Measurements from ENCODE around the gene SLC44A2.
A peak's percentile ranks its signal among the peaks of the same experiment; 100 is the strongest.

SLC44A2 gene

DNA sequence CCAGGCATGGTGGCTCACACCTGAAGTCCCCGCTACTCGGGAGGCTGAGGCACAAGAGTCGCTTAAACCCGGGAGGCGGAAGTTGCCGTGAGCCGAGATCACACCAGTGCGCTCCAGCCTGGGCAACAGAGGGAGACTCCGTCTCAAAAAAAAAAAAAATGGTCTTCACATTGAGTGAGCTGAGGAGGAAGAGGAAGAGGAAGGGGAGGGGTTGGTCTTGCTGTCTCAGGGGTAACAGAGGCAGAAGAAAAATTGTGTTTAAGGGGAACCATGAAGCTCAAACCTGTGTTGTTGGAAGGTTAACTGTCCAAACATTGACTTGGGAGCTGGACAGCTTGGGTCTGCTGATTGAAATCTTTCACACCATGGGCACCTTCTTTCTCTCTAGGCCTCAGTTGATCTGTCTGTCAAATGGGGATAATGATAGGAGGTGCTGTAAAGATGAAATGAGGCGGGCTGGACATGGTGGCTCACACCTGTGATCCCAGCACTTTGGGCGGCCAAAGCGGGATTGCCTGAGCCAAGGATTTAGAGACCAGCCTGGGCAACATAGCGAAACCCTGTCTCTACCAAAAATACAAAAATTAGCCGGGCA is 9.8 kb upstream of the SLC44A2 start:
- no peak for DNase-seq (ENCODE audit: low spot score)

DNA sequence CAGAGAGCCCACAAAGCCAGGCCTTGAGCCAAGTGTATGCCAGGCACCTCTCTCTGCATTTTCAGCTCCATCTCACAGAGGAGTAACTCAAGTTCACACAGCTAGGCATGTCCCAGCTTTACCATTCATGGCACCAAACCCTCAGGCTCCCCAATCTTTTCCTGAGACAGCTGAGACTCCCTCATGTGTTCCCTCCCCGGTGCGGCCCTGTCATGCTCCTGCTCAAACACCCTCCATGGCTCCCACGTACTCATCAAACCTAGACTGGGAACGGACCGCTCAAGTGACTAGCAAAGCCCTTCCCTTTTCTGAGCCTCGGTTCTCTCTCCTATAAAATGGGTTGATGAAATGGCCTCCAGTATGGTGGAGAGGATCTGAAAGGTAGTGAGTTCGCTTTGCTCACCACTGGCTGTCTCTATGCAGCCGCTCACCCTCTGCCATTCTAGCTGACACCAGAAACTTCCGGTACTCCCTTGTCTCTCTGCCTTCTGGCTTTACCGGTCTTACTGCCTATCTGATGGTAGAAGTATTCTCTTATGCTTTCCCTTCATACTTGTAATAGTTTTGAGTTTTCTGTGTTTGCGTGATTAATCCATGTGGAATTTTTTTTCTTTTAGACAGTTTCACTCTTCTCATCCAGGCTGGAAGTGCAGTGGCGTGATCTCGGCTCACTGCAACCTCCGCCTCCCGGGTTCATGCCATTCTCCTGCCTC is 7.8 kb upstream of the SLC44A2 start:
- no peak for DNase-seq (ENCODE audit: low spot score)

DNA sequence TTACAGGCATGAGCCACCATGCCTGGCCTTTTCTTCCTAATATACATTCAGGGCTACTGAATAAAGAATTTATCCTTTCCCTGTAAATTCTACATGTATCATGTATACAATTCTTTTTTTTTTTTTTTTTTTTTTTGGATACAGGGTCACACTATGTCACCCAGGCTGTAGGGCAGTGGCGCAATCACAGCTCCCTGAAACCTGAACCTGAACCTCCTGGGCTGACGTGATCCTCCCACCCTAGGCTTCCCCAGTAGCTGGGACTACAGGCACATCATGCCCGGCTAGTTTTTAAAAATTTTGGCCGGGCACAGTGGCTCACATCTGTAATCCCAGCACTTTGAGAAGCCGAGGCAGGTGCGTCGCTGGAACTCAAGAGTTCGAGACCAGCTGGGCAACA is 6.5 kb upstream of the SLC44A2 start:
- no peak for DNase-seq (ENCODE audit: low spot score)

DNA sequence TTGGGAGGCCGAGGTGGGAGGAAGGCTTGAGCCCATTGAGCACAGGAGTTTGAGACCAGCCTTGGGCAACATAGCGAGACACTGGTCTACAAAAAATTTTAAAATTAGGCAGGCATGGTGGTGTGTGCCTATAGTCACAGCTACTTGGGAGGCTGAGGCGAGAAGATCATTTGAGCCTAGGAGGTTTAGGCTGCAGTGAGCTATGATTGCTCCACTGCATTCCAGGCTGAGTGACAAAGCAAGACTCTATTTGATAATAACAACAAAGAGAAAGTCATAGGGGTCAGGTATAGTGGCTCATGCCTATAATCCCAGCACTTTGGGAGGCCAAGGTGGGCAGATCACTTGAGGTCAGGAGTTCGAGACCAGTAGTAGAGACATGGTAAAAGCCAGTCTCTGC is 4.6 kb upstream of the SLC44A2 start:
- no peak for DNase-seq (ENCODE audit: low spot score)

DNA sequence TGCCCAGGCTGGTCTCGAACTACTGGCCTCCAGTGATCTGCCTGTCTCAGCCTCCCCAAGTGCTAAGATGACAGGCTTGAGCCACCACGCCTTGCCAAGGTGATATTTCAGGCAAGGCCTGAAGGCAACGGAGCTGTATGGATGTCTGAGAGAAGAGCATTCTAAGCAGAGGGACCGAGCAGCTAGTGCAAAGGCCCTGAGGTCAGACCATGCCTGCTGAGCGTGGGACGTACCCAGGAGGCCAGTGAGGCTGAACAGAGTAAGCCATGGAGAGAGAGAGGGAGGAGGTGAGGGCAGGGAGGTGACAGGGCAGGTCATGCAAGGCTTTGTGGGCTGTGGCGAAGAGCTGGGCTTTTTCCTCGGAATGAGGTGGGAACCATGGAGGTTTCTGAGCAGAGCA is 3.4 kb upstream of the SLC44A2 start:
- DNase-seq (ENCODE audit: low spot score), result no peak

DNA sequence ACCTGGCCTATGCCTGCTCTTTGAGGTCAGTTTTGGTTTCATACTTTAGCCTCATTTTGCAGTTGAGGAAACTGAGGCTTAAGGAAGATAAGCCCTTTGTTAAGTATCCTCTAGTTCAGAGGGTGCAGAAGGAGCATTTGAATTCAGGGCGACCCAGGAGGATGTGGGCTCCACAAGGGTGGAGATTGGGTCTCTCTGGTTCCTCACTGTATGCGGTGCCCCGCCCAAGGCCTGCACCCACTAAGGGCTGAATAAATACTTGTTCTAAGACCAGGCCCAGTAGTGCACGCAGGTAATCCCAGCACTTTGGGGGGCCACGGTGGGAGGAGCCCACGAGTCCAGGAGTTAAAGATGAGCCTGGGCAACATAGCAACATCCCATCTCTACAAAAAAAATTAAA is 768 bp upstream of the SLC44A2 start:
- DNase-seq (ENCODE audit: low spot score), result no peak

DNA sequence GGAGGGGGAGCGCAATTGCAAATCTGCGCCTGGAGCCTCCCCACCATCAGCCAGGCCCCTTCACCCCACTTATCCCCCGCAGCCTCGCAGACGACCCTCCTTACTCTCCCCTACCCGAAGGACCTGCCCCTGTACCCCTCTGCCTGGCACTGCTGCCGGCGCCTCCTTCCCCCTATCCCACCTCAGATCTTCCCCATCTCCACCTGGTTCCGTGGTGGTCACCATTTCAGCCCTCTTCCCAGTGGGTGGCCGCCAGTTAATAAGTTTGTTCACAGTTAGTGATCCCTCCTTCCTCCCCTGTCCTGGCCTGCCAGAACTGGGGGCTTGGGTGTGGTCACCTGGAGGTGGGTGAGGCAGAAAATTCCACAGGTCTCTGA is 397 bp downstream of the SLC44A2 start:
- no peak for DNase-seq (ENCODE audit: low spot score)

DNA sequence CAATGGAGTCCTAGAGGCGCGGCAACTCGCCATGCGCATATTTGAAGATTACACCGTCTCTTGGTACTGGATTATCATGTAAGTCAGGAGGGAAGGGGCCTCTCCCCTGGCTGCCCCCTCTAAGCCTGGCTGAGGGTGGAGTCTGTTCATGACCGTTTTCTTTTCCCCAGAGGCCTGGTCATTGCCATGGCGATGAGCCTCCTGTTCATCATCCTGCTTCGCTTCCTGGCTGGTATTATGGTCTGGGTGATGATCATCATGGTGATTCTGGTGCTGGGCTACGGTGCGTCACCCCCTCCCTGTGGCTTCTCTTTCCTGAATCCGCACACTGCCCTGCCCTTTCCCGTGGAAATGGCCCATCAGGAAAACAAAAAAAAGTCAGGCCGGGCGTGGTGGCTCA is 6.5 kb downstream of the SLC44A2 start:
- no peak for DNase-seq (ENCODE audit: low spot score)

DNA sequence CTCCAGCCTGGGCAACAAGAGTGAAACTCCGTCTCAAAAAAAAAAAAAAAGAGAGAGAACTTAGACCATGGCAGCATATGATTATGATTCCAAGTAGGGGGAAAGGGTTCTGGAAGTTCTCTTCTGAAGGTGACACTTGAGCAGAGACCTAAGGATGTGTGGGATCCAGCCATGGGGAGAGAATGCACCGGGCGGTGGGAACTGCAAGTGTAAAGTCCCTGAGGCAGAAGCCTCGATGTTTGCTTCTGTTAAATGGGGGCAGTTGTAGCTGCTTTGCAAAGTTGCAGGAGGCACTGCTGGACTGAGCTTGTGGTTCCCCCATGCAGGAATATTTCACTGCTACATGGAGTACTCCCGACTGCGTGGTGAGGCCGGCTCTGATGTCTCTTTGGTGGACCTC is 9.1 kb downstream of the SLC44A2 start:
- no peak for DNase-seq (ENCODE audit: low spot score)

DNA sequence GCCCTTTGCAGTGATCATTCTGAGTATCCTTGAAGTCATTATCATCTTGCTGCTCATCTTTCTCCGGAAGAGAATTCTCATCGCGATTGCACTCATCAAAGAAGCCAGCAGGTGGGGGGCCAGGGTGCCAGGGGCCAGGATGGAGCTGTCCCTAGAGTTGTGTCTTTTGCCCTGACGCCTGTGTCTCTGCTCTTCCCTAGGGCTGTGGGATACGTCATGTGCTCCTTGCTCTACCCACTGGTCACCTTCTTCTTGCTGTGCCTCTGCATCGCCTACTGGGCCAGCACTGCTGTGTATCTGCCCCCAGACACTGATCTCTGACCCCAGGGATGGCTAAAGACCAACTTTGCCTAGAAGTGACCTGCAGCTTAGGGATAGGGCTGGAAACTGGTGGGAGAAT is 9.6 kb downstream of the SLC44A2 start:
- no peak for DNase-seq (ENCODE audit: low spot score)

DNA sequence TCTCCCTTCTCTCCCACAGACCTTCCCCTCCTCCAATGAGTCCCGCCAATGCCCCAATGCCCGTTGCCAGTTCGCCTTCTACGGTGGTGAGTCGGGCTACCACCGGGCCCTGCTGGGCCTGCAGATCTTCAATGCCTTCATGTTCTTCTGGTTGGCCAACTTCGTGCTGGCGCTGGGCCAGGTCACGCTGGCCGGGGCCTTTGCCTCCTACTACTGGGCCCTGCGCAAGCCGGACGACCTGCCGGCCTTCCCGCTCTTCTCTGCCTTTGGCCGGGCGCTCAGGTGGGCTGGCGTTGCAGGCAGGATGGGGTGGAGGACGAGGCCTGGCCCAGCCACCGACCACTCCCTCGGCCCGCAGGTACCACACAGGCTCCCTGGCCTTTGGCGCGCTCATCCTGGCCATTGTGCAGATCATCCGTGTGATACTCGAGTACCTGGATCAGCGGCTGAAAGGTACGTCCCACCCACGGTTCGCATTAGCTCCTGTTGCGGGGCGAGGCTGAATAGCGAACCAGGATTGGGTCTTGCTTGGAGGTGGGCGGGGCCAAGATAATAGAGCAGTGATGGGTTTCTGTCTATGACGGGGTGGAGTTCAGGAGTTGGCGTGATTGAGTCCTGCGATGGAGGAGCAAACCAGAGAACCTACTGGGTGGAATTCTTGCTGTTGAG is 11.1 kb downstream of the SLC44A2 start:
- DNase-seq (ENCODE audit: low spot score), result no peak

DNA sequence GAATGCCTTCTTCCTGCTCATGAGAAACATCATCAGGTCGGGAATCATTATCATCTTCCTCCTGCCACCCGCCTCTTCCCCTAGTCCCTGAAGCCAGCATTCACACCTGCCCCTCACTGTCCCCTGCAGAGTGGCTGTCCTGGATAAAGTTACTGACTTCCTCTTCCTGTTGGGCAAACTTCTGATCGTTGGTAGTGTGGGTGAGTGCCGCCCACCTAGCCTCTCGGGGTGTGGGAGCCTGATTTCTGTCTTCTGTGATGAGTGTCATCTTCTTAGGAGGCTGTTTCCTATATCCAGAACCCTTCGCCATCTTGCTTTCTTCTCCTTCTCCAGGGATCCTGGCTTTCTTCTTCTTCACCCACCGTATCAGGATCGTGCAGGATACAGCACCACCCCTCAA is 12.5 kb downstream of the SLC44A2 start:
- no peak for DNase-seq (ENCODE audit: low spot score)

DNA sequence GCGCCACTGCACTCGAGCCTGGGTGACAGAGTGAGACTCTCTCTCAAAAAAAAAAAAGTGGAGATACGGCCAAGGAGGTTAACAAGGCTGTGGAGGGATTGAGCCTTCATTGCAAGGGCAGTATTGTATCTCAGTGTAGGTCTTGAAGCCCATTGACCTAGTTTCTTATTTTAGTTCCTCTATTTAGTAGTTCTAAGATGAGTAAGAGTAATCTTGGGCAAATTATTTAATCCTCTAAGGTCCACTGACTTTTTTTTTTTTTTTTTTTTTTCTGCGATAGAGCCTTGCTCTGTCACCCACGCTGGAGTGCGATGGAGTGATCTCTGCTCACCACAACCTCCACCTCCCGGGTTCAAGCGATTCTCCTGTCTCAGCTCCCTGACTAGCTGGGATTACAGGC is 14.5 kb downstream of the SLC44A2 start:
- no peak for DNase-seq (ENCODE audit: low spot score)

DNA sequence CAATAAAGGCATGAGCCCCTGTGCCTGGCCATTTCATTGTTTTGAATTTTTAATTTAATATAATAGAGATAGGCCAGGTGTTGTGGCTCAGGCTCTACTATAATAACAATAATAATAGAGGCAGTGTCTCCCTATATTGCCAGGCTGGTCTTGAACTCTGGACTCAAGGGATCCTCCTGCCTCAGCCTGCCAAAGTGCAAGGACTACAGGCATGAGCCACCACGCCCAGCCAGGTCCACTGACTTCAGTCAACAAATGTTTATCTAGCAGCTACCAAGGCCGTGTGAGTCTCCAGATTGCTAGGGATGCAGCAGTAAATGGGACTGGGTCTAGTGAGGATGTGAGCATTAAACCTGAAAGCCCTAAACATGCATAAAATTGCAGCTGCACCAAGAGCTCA is 15.0 kb downstream of the SLC44A2 start:
- DNase-seq (ENCODE audit: low spot score), result no peak

DNA sequence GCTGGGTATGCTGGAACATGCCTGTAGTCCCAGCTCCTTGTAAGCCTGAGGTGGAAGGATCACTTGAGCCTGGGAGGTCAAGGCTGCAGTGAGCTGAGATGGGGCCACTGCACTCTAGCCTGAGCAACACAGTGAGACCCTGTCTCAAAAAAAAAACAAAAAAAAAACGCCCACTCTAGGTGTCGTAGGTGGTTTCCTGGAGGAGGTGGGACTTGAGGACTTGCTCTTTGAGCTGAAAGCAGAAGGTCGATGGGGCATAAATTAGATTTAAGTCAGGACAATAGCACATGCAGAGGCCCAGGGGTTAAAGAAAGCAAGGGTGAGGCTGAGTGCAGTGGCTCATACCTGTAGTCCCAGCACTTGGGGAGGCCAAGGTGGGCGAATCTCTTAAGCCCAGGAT is 15.9 kb downstream of the SLC44A2 start:
- DNase-seq (ENCODE audit: low spot score), result no peak

DNA sequence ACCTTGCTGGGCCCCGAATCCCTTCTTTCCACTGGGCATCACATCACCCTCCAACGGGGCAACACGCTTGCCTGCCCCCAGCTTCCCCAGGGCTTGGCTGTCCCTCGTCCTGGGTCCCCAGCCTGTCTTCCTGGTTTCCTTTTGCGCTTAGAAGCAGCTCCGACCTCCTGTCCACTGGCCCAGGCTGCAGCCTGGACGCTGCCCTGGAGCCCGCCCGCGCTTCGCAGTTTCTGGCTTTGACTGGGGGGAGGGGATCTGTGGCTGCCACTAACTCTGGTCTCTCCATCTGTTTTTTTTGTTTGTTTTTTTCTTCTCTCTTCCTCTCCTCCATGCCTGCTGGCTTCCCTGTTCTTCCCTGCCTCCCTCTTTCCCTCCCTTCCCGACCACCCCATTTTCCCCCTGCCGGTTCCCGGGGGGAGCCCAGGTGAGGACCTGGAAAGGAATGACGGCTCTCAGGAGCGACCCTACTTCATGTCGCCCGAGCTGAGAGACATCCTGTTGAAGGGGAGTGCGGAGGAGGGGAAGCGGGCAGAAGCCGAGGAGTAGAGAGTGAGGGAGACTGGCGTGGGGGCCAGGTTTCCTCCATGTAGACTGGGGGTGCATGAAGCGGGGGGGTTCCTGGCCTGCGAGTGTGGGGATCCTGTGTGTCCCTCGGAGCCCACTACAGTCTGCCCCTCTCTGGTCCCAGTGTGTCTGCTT is 17.3 kb downstream of the SLC44A2 start:
- DNase-seq (ENCODE audit: low spot score), result no peak

DNA sequence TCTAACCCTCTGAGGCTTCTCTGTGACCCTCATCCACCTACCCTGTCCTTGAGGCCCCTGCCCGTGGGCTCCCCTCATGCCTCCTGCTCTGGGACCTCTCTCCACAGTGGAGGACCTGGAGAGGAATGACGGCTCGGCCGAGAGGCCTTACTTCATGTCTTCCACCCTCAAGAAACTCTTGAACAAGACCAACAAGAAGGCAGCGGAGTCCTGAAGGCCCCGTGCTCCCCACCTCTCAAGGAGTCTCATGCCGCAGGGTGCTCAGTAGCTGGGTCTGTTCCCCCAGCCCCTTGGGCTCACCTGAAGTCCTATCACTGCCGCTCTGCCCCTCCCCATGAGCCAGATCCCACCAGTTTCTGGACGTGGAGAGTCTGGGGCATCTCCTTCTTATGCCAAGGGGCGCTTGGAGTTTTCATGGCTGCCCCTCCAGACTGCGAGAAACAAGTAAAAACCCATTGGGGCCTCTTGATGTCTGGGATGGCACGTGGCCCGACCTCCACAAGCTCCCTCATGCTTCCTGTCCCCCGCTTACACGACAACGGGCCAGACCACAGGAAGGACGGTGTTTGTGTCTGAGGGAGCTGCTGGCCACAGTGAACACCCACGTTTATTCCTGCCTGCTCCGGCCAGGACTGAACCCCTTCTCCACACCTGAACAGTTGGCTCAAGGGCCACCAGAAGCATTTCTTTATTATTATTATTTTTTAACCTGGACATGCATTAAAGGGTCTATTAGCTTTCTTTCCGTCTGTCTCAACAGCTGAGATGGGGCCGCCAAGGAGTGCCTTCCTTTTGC is 18.0 kb downstream of the SLC44A2 start:
- no peak for DNase-seq (ENCODE audit: low spot score)

DNA sequence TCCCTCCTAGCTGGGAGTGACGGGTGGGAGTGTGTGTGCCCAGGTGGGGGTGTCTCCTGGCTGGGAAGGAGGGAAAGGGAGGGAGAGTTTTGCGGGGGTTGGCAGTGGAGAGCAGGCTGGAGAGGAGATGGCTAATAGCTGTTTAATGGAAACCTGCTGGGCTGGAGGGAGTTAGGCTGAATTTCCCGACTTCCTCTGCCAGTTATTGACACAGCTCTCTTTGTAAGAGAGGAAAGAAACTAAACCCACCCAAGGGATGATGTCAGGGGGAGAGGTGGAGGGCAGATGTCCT is 18.6 kb downstream of the SLC44A2 start:
- DNase-seq (ENCODE audit: low spot score), result no peak

DNA sequence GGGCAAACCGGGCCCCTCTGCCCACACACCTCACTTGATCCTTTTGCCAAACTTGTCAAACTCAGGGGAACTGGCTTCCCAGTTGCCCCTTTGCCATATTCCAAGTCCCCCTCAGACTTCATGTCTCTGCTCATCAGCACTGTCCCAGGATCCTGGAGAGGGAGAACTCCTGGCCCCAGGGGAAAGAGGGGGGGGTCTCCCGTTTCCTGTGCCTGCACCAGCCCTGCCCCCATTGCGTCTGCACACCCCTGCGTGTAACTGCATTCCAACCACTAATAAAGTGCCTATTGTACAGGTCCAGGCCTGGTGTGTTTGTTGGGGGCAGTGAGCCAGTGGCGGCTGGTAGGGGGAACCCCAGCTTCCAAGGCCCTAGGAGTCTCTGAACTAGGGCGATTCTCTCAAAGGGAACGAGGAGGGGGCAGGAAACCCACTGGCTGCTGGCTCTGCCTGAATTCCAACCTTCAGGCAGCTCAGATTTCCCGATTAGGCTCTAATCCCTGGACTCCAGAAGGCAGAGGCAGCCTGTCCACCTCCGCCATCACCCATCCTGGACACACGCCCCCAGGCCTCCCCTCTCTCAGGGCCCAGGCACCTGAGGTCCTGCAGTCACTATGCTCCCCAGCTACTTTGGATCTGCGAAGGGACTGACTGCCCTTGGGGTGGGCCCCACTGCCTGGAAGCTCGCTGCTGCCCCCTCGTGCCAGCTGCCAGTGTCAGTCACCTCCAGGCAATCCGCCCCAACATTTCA is 19.1 kb downstream of the SLC44A2 start:
- DNase-seq (ENCODE audit: low spot score), result peak; percentile 93

DNA sequence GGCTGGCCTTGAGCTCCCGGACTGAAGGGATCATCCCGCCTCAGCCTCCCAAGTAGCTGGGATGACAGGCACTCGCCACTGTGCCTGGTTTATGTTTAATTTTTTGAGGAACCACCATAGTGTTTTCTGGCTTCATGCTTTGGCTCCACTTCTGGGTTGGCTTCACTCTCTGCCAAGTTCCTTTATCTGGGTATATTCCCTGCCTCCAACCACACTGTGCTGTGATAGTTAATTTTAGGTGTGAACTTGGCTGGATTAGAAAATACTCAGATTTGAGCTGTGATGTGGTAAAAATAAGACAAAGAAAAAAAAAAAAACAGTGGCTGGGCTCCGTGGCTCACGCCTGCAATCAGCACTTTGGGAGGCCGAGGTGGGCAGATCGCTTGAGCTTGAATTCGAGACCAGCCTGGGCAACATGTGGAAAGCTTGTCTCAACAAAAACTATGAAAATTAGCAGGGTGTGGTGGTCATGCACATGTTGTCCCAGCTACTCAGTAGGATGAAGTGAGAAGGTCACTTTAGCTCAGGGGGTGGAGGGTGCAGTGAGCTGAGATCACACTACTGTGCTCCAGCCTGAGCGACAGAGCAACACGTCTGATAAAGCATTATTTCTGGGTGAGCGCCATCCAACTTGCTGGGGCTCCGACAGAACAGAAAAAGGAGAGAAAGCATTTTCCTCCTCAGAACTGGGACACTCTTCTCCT is 21.3 kb downstream of the SLC44A2 start:
- no peak for DNase-seq (ENCODE audit: low spot score)

DNA sequence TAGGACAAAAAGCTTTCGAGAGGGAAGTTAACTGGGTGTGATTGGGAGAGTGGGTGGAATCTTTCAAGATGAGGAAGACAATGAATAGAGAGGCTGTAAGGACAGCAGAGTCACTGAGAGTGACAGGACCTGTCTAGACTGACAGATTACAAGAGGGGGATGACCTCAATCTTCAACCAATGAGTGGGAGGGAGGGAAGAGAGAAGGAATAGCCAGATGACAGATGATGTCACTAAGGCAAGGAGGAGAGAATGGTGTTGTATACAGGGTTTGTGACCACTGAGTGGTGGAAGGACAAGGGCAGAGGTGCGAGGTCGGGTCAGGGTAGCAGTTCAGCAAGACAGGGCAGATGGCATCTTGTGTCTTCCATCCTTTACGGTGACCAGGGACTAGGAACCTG is 23.0 kb downstream of the SLC44A2 start:
- DNase-seq (ENCODE audit: low spot score), result no peak

All from D341Med (cell line).